Coronary artery (tissue), 2 donors: ENCODE results near the gene HMGCS2.
A peak's percentile ranks its signal among the peaks of the same experiment; 100 is the strongest.

Experiments used
- DNase-seq: peaks from one replicate; pipeline ENCODE4 v3.0.0-alpha.2; 2017; ENCODE audit warnings: low spot score
- H3K27ac ChIP-seq, 2 donors: fragments of 200-600 bp; sonication (generic); one replicate each; pipeline ENCODE4 v1.5.1; 2016 to 2019
- H3K4me3 ChIP-seq: fragments of 200-600 bp; sonication (generic); 2 replicates; pipeline ENCODE4 v1.5.1; 2016; ENCODE audit warnings: mild to moderate bottlenecking, moderate library complexity
- CTCF ChIP-seq: fragments of 200-600 bp; sonication (generic); IDR thresholded peaks from one replicate; pipeline ENCODE4 v1.5.1; 2019; ENCODE audit warnings: antibody characterized with exemption

HMGCS2 gene

GRCh38 chr1:119781434-119782210, 12.9 kb upstream of the HMGCS2 start:
- DNase-seq = no peak
- Histone ChIP-seq H3K27ac (no peak overlapping the region), H3K4me3 (no peak overlapping the region)
- no peak for TF ChIP-seq CTCF

GRCh38 chr1:119779869-119780356, 11.2 kb upstream of the HMGCS2 start:
- no peak for DNase-seq
- TF ChIP-seq CTCF = no peak
- Histone ChIP-seq H3K4me3 (peak overlapping the region; percentile 40), H3K27ac (no peak overlapping the region)

GRCh38 chr1:119778886-119779560, 10.3 kb upstream of the HMGCS2 start:
- no peak for TF ChIP-seq CTCF
- no peak overlapping the region for H3K27ac ChIP-seq
- no peak overlapping the region for H3K4me3 ChIP-seq
- DNase-seq = no peak

- Histone ChIP-seq H3K27ac (no peak overlapping the region), H3K4me3 (no peak overlapping the region)
- no peak for DNase-seq
- TF ChIP-seq CTCF = no peak
These were observed 9.7 kb upstream of the HMGCS2 start for GRCh38 chr1:119778359-119778758.

- no peak for DNase-seq
- no peak for TF ChIP-seq CTCF
- H3K27ac ChIP-seq = no peak overlapping the region
- no peak overlapping the region for H3K4me3 ChIP-seq
These were observed 6.2 kb upstream of the HMGCS2 start for GRCh38 chr1:119774746-119775490.

- DNase-seq = no peak
- Histone ChIP-seq H3K27ac (no peak overlapping the region), H3K4me3 (no peak overlapping the region)
- no peak for TF ChIP-seq CTCF
These were observed 5.1 kb upstream of the HMGCS2 start for GRCh38 chr1:119773711-119774241.
